Measurements from ENCODE around the gene MAST1.
"Not testable (repeated sequence)": the region's sequence is repeated elsewhere in the genome, so short reads cannot be mapped to it uniquely, and the experiment has no call there.

MAST1 gene

GRCh38 chr19:12799742-12800465, 38.4 kb upstream of the MAST1 start:
- no peak overlapping the region for H3K4me3 ChIP-seq (ENCODE audit: low read length)
- DNase-seq (ENCODE audit: low read depth, low spot score): no peak

GRCh38 chr19:12800466-12800770, 37.9 kb upstream of the MAST1 start:
- DNase-seq (ENCODE audit: low read depth, low spot score): no peak

GRCh38 chr19:12800923-12801465, 37.3 kb upstream of the MAST1 start:
- DNase-seq (ENCODE audit: low read depth, low spot score): no peak
- peak overlapping the region; percentile 83 for H3K4me3 ChIP-seq (ENCODE audit: low read length)

More at GRCh38 chr19:12800466-12800770, 37.9 kb upstream of the MAST1 start:
- H3K4me3 ChIP-seq (ENCODE audit: low read length): no peak overlapping the region; the same call in 1 of the 2 replicates

DNA sequence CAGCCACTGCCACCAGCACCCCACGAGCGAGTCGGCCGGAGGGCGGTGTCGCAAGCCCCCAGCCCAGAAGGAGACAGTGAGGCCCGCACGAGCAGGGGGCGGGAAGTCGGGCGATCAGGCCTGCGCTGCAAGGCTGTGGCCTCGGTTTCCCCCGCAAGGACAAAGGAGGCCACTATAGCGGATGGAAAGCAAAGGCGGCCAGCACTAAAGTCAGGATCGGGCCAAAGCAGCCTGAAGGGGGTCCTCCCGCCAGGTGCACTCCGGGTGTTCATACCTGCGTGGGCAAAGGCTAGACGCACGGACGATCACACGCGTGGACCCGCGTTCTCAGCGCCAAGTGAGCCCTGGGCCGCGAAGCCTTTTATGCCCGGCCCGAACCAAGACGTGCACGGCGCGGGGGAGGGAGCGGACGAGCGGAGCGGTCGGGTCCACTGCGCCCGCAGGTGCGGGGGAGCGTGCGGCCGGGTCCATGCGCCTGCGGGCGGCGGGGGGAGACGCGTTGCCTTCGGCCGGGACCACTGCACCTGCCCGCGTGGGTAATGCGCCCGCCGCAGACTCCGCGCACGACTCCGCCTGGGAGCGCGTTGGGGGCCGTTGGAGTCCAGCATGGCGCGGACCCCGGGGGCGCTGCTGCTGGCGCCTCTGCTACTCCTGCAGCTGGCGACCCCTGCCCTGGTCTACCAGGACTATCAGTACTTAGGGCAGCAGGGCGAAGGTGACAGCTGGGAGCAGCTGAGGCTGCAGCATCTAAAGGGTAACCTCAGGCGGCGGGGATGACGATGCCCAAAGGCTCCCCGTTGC, 36.6 kb upstream of the MAST1 start, which contains the start of the genes PRDX2 and THSD8:
PRDX2 (minus strand) TSS at position 335 of the 801 bp plus-strand sequence. CDS start 539 bp downstream, outside the sequence.
THSD8 (plus strand) TSS at position 604 of the 801 bp plus-strand sequence; CDS start at position 607, 3 bp downstream.
- no peak for DNase-seq (ENCODE audit: low read depth, low spot score)
- H3K4me3 ChIP-seq (ENCODE audit: low read length): peak within 1 kb of the TSS; percentile 83

- no peak for DNase-seq (ENCODE audit: low read depth, low spot score)
- H3K4me3 ChIP-seq (ENCODE audit: low read length): peak overlapping the region; percentile 83
Measured at GRCh38 chr19:12802267-12803106, 35.8 kb upstream of the MAST1 start.

DNA sequence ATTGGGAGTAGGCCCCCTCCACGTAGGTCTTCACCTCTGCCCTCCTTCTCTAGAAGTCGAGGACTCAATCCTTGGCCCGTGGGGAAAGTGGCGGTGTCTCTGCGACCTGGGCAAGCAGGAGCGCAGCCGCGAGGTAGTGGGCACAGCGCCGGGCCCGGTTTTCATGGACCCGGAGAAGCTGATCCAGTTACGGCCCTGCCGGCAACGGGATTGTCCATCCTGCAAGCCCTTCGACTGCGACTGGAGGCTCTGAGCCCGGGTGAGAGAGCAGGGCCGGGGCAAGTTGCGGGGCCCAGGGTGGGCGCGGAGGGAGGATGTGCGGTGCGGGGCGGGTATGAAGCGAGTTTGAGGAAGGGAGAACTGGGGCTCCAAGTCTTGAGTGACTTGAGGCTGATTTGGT, 34.3 kb upstream of the MAST1 start:
- H3K4me3 ChIP-seq (ENCODE audit: low read length): no peak overlapping the region
- DNase-seq (ENCODE audit: low read depth, low spot score): no peak

- DNase-seq (ENCODE audit: low read depth, low spot score): peak; percentile 86
- peak within 1 kb of the TSS; percentile 92 for H3K4me3 ChIP-seq (ENCODE audit: low read length)
Measured at GRCh38 chr19:12806242-12807081, 31.9 kb upstream of the MAST1 start, which contains the start of gene RNASEH2A. Gene RNASEH2A (plus strand): TSS chr19:12806584. CDS start chr19:12806674, 90 bp downstream.

- no peak for DNase-seq (ENCODE audit: low read depth, low spot score)
Measured at GRCh38 chr19:12815088-12815487, 23.2 kb upstream of the MAST1 start.

GRCh38 chr19:12817188-12817587, 21.1 kb upstream of the MAST1 start:
- not testable (repeated sequence) for DNase-seq (ENCODE audit: low read depth, low spot score); H3K4me3 ChIP-seq (ENCODE audit: low read length)

More at GRCh38 chr19:12815088-12815487, 23.2 kb upstream of the MAST1 start:
- no peak overlapping the region for H3K4me3 ChIP-seq (ENCODE audit: low read length)

GRCh38 chr19:12817810-12818209, 20.5 kb upstream of the MAST1 start:
- not testable (repeated sequence) for DNase-seq (ENCODE audit: low read depth, low spot score); H3K4me3 ChIP-seq (ENCODE audit: low read length)

DNA sequence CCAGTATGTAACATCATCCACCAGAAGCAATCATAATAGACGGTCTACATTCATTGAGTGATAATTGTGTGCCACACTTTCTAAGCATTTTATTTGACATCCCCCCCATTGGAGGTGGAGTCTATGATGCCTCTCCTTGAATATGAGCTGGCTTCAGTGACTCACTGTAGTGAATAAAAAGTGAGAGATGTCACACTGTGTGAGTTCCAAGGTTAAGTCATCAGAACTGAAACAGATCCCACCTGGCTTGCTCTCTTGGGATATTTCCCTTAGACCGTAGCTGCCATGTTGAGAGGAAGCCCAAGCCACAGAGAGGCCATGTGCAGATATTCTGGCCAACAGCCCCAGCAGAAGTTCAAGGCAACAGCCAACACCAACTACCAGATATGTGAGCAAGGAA, 16.6 kb upstream of the MAST1 start:
- no peak overlapping the region for H3K4me3 ChIP-seq (ENCODE audit: low read length)
- no peak for DNase-seq (ENCODE audit: low read depth, low spot score)

- no peak for DNase-seq (ENCODE audit: low read depth, low spot score)
- no peak overlapping the region for H3K4me3 ChIP-seq (ENCODE audit: low read length)
Measured at GRCh38 chr19:12825254-12826131, 12.8 kb upstream of the MAST1 start.

DNA sequence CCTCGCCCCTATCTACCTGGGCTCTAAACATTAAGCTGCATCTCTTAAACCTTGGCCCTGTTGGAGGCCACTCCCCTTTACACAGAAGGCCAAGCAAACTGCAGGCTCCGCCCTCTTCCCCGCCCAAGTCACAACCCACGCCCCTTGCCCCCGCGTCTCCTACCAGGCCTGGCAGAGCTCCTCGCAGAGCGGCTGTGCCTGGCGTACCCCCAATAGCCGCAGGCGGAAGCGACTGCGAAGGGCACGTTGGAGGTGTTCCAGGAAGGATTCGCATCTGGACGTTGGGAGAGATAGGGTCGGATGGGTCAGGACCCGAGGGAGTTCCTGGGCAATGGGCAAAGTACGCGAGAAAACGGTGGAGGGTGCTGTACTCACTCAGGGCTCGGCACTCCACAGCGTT, 9.8 kb upstream of the MAST1 start:
- H3K4me3 ChIP-seq (ENCODE audit: low read length): peak overlapping the region; percentile 3; the same call in 1 of the 2 replicates
- DNase-seq (ENCODE audit: low read depth, low spot score): peak; percentile 71

GRCh38 chr19:12833418-12833737, 4.9 kb upstream of the MAST1 start:
- H3K4me3 ChIP-seq (ENCODE audit: low read length): peak overlapping the region; percentile 33
- no peak for DNase-seq (ENCODE audit: low read depth, low spot score)

GRCh38 chr19:12833738-12834565, 4.4 kb upstream of the MAST1 start:
- no peak for DNase-seq (ENCODE audit: low read depth, low spot score)
- H3K4me3 ChIP-seq (ENCODE audit: low read length): peak overlapping the region; percentile 49

DNA sequence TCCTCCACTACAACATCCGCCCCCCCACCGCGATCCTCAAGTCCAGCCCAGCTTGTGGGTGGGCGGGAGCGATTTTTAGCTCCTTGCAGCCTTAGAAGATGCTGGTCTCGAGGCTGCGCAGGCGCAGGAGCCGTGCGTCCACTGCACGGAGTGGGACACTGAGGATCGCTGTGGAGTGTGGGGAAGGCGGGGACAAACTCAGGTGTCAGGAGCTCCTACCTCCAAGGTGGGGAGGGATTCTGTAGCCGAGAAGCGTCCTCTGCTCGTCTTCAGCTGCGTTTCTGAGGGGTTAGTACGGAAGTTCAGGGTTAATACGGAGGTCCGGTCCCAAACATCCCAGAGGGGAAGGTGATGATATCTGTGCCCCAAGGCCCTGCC, 3.8 kb upstream of the MAST1 start, which contains the start of gene RTBDN:
RTBDN (minus strand) TSS at position 14 of the 378 bp plus-strand sequence. CDS start 4,600 bp downstream, outside the sequence.
- no peak for DNase-seq (ENCODE audit: low read depth, low spot score)
- peak within 1 kb of the TSS; percentile 49 for H3K4me3 ChIP-seq (ENCODE audit: low read length)
